ENCODE data around the gene ABAT. TPM values are rescaled to one million over a fixed set of nuclear protein-coding genes. Genes with fewer than 3 reads are reported as not detected.

ABAT gene
- total RNA-seq, 1 donor from 2014 or later = 70.9 TPM

DNA sequence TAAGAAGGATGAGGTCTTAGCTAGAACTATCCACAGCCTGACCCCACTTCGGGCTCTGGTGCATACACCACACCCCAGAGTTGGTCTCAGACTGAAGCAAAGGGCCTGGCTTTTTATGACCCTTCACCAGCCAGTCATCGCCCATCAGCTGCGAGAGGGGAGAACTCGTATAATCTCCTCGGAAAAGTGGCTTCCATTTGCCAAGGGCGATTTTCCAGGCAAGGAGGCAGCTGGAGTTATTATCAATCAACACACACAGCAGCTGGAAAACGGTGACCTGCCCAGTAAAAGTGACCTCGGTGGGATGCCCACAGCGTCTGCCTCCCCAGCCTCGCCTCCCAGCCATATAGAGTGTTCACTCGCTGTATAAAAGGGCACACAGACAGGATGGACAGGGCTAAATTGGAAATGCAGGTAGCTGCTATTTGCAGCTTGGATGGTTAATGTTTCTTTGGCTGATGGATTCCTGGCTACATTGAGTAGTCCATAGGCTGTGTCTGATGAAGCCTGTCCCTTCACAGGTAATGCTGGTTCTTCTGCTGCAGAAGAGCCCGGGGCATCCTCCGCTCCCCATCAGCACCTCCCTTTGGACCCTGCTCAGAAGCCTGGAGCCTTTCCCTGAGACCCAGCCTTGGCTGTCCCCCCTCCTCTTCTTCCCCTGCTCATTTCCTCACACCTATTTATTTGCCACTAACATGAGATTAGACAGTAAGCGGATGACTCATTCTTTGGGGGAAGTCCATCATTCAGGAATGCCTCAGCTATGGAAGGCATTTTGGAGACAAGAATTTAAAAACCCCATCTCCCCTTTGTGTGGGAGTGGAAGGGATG, 77.3 kb downstream of the ABAT start:
- H3K4me1 Mint-ChIP-seq (ENCODE audit: low read depth, unreplicated experiment) = no peaks in the 10 kb centered on the region
- no peak overlapping the region for H3K27ac Mint-ChIP-seq (ENCODE audit: unreplicated experiment)
- DNase-seq = no peak
- no peak overlapping the region for H3K4me3 Mint-ChIP-seq (ENCODE audit: unreplicated experiment)
- H3K36me3 Mint-ChIP-seq (ENCODE audit: unreplicated experiment) = peaks cover 6% of the 10 kb centered on the region
- H3K27me3 Mint-ChIP-seq (ENCODE audit: unreplicated experiment) = peaks cover 6% of the 10 kb centered on the region
- no peaks in the 10 kb centered on the region for H3K9me3 Mint-ChIP-seq (ENCODE audit: unreplicated experiment)
- no peak for TF ChIP-seq CTCF (IDR thresholded peaks at IDR 0.05; ENCODE audit: partially characterized antibody, unreplicated experiment)

DNA sequence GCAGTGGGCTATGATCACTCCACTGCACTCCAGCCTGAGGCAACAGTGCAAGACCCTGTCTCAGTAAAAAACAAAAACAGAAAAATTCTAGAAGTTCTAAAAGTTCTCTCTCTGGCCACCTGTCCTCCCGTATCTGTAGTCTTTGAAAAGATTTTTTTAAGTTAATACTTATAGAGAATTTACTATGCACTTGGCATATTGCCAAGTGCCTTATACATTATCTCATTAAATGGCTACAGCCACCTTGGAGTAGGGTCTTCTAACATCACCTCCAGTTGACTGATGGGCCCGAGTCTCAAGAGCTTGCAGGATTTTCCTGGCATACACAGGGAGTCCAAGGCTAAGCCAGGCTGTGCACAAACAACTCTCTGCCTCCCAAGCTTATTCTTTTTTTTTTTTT, 78.3 kb downstream of the ABAT start:
- DNase-seq = no peak
- Mint-ChIP-seq H3K9me3 (ENCODE audit: unreplicated experiment) (no peaks in the 10 kb centered on the region), H3K4me1 (ENCODE audit: low read depth, unreplicated experiment) (no peaks in the 10 kb centered on the region), H3K27me3 (ENCODE audit: unreplicated experiment) (peaks cover 6% of the 10 kb centered on the region), H3K36me3 (ENCODE audit: unreplicated experiment) (peaks cover 6% of the 10 kb centered on the region), H3K4me3 (ENCODE audit: unreplicated experiment) (no peak overlapping the region), H3K27ac (ENCODE audit: unreplicated experiment) (no peak overlapping the region)
- no peak for TF ChIP-seq CTCF (IDR thresholded peaks at IDR 0.05; ENCODE audit: partially characterized antibody, unreplicated experiment)

DNA sequence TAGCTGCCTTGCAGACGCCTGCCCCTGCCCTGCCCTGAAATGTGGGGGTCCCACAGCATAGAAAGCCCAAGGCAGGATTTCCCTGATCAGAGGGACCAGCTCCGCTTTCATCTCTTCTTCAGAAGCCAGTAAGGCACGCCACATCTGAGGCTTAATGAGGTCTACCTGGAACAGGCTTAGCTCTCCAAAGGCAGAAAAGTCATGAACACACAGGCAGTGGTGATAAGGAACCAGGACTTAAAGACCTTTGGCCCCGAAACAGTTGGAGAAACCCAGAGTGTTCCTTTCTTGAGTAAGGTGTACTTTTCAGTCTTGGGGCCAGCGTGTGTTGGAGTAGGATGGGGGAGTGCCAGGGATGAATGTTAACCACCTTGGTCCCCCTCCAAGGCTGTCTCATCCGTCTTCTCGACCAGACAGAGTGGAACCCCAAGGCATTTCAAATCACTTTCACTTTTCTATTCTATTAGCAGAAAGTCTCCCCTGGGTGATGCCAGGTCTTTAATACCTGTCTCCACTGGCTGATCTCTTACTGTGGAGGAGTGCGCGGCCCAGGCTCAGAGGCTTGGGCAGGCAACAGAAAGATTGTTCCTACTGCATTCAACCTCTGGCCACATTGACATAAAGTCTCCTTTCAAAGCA, 79.1 kb downstream of the ABAT start:
- peaks cover 6% of the 10 kb centered on the region for H3K27me3 Mint-ChIP-seq (ENCODE audit: unreplicated experiment)
- no peak overlapping the region for H3K4me3 Mint-ChIP-seq (ENCODE audit: unreplicated experiment)
- no peak overlapping the region for H3K27ac Mint-ChIP-seq (ENCODE audit: unreplicated experiment)
- peaks cover 6% of the 10 kb centered on the region for H3K36me3 Mint-ChIP-seq (ENCODE audit: unreplicated experiment)
- H3K4me1 Mint-ChIP-seq (ENCODE audit: low read depth, unreplicated experiment) = no peaks in the 10 kb centered on the region
- no peak for DNase-seq
- no peaks in the 10 kb centered on the region for H3K9me3 Mint-ChIP-seq (ENCODE audit: unreplicated experiment)
- TF ChIP-seq CTCF (IDR thresholded peaks at IDR 0.05; ENCODE audit: partially characterized antibody, unreplicated experiment) = no peak

- Mint-ChIP-seq H3K36me3 (ENCODE audit: unreplicated experiment) (peaks cover 6% of the 10 kb centered on the region), H3K27ac (ENCODE audit: unreplicated experiment) (no peak overlapping the region), H3K4me1 (ENCODE audit: low read depth, unreplicated experiment) (no peaks in the 10 kb centered on the region), H3K27me3 (ENCODE audit: unreplicated experiment) (peaks cover 10% of the 10 kb centered on the region), H3K4me3 (ENCODE audit: unreplicated experiment) (no peak overlapping the region), H3K9me3 (ENCODE audit: unreplicated experiment) (no peaks in the 10 kb centered on the region)
- TF ChIP-seq CTCF (IDR thresholded peaks at IDR 0.05; ENCODE audit: partially characterized antibody, unreplicated experiment) = no peak
- DNase-seq = no peak
These were observed 82.3 kb downstream of the ABAT start for GRCh38 chr16:8756755-8757154.

- no peak for TF ChIP-seq CTCF (IDR thresholded peaks at IDR 0.05; ENCODE audit: partially characterized antibody, unreplicated experiment)
- Mint-ChIP-seq H3K9me3 (ENCODE audit: unreplicated experiment) (peaks cover 1% of the 10 kb centered on the region), H3K27me3 (ENCODE audit: unreplicated experiment) (peaks cover 10% of the 10 kb centered on the region), H3K36me3 (ENCODE audit: unreplicated experiment) (peaks cover 6% of the 10 kb centered on the region), H3K27ac (ENCODE audit: unreplicated experiment) (no peak overlapping the region), H3K4me1 (ENCODE audit: low read depth, unreplicated experiment) (no peaks in the 10 kb centered on the region), H3K4me3 (ENCODE audit: unreplicated experiment) (no peak overlapping the region)
- no peak for DNase-seq
These were observed 83.6 kb downstream of the ABAT start for GRCh38 chr16:8758022-8758421.

All from glutamatergic neuron (in vitro differentiated cells).